Coronary artery (tissue), 2 donors: Measurements from ENCODE around the gene MTA1.

Experiments used
- DNase-seq: peaks from one replicate; pipeline ENCODE4 v3.0.0-alpha.2; 2017; ENCODE audit warnings: low spot score
- H3K27ac ChIP-seq, 2 donors: fragments of 200-600 bp; sonication (generic); one replicate each; pipeline ENCODE4 v1.5.1; 2016 to 2019
- H3K4me3 ChIP-seq: fragments of 200-600 bp; sonication (generic); 2 replicates; pipeline ENCODE4 v1.5.1; 2016; ENCODE audit warnings: mild to moderate bottlenecking, moderate library complexity
- TF ChIP-seq, protein P1 (sequence below): fragments of 200-600 bp; sonication (generic); IDR thresholded peaks from one replicate; pipeline ENCODE4 v1.5.1; 2019; ENCODE audit warnings: antibody characterized with exemption

Gene MTA1

DNA sequence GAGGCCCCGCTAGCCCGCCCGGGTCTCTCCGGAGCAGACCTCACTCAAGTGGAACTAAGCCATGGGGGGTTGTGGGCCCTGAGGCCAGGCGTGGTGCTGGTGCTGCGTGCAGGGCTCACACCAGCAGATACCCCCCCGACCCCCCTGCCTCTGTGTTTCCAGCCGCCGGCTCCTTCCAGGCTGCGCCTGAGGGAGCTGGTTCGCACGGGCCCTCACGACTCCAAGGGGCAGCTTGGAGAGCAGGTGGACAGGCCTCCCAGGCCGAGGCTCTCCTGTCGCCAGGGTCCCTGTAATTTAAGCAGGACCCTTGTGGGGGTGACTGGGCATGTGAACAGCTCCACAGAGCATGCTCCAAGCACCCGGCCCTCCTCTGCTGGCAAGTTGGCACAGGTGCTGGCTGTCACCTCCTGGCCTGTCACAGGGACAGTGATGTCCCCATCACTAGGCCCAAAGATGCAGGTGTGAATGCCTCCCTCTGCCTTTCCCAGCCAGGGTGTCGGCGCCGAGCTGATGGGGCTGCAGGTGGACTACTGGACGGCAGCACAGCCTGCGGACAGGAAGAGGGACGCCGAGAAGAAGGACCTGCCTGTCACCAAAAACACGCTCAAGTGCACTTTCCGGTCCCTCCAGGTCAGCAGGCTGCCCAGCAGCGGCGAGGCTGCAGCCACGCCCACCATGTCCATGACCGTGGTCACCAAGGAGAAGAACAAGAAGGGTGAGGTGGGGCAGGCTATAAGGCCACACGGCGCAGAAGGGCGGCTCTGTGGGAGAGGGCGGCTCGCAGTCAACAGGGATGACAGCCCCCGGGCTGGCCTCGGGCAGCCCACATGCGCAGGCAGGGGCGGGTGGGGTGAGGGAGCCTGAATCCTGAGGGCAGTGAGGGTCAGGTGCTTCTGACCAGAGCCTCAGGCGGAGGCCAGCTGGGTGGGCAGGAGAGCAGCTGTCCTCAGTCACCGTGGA lies 27.2 kb upstream of the MTA1 start:
- H3K27ac ChIP-seq: no peak overlapping the region
- no peak for DNase-seq
- no peak overlapping the region for H3K4me3 ChIP-seq
- TF ChIP-seq, protein P1, sequence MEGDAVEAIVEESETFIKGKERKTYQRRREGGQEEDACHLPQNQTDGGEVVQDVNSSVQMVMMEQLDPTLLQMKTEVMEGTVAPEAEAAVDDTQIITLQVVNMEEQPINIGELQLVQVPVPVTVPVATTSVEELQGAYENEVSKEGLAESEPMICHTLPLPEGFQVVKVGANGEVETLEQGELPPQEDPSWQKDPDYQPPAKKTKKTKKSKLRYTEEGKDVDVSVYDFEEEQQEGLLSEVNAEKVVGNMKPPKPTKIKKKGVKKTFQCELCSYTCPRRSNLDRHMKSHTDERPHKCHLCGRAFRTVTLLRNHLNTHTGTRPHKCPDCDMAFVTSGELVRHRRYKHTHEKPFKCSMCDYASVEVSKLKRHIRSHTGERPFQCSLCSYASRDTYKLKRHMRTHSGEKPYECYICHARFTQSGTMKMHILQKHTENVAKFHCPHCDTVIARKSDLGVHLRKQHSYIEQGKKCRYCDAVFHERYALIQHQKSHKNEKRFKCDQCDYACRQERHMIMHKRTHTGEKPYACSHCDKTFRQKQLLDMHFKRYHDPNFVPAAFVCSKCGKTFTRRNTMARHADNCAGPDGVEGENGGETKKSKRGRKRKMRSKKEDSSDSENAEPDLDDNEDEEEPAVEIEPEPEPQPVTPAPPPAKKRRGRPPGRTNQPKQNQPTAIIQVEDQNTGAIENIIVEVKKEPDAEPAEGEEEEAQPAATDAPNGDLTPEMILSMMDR: no peak

DNA sequence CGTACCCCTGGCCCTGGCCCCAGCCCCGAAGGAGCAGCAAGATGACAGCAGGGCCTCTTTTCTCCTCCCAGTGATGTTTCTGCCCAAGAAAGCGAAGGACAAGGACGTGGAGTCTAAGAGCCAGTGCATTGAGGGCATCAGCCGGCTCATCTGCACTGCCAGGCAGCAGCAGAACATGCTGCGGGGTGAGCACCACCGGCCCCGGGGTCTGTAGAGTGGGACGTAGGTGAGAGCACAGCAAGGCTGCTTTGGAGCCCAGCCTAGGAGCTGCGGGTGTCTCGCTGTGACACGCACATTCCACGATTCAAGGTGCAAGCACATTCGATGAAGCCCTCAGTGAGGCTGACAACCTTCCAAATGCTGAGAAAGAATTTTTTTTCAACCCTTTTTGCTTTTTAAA lies 26.5 kb upstream of the MTA1 start:
- TF ChIP-seq, protein P1: no peak
- no peak overlapping the region for H3K27ac ChIP-seq
- no peak for DNase-seq
- no peak overlapping the region for H3K4me3 ChIP-seq

DNA sequence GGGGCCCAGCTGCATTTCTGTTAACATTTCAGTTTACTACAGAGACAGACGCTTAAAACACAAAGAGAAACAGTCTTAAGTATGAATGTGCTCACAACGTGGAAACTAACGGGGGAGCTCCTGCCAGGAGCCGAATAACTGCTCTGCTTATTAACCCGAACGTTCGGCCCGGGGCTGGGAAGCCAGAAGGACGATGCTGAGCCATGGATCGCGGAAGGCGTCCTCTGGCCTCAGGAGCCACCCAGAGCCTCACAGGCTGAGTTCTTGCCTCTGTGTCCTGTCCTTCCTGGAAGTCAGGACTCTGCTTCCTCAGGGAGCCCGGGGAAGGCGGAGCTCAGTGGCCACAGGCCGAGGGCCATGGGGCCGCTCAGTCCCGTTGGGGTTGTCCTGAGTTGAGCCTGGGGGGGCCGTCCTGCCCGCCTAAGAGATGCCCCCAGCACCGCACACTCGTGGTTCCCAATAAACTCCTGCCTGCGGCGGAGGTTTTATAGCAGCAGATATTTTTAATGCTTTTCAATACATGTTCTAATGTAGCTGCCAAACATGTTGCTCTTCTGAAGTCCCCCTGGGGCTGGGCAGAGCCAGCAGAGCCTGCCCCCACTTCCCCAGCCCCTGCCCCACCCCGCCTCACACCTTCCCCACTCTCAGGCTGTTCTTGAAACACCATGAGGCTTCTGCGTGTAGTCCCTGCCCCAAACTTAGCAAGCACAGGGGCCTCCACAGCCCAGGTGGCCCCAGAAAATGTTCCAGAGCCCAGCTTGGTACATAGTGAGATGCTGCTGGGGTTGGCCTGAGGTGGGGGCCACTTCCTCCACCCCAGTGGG lies 24.7 kb upstream of the MTA1 start:
- H3K27ac ChIP-seq: no peak overlapping the region
- H3K4me3 ChIP-seq: no peak overlapping the region
- TF ChIP-seq, protein P1: no peak
- DNase-seq: no peak

DNA sequence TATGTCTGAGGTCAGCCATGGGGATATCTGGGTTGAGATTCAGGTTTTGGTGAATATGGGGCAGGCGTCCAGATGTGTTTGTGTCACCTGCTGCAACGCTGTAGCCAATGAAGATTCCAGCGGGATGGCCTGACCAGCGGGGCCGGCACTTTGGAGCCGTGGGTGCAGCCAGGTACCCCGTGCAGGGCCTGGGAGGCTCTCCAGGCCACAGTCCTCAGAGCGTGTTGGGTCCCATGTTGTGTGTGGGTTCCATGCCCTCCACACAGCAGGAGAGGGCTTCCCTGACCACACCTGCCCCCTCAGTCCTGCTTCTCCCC lies 24.1 kb upstream of the MTA1 start:
- no peak overlapping the region for H3K4me3 ChIP-seq
- no peak for DNase-seq
- TF ChIP-seq, protein P1: no peak
- no peak overlapping the region for H3K27ac ChIP-seq

DNA sequence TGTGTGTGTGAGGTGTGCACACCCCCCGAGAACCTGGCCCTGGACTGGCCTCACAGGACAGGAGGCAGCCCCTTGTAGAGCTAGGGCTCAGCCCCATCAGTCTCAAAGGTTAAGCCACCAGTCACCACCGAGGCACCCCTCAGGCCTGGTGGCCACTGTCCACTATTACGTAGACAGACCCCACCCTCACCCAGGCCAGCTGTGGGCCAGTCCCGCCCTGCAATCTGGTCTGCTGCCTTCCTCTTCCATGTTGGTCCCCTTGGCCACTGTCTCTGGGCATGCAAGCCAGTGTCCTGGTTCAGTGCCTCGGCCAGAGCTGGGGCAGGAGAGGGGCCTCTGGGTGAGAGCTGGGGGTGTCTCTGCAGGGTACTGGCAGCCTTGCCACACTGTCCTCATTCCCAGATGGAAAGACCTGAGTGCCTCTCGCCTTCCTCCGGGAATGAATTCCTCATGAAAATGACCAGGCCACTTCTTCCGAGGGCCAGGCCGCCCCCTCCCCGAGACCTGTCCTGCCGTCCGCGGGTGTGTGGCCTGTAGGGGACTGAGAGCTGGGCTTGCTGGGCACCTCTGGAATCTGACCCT lies 22.2 kb upstream of the MTA1 start:
- TF ChIP-seq, protein P1: no peak
- peak overlapping the region; percentile 83 for H3K4me3 ChIP-seq
- H3K27ac ChIP-seq: peak overlapping the region in 1 of 2 donors; percentile 89
- DNase-seq: no peak

DNA sequence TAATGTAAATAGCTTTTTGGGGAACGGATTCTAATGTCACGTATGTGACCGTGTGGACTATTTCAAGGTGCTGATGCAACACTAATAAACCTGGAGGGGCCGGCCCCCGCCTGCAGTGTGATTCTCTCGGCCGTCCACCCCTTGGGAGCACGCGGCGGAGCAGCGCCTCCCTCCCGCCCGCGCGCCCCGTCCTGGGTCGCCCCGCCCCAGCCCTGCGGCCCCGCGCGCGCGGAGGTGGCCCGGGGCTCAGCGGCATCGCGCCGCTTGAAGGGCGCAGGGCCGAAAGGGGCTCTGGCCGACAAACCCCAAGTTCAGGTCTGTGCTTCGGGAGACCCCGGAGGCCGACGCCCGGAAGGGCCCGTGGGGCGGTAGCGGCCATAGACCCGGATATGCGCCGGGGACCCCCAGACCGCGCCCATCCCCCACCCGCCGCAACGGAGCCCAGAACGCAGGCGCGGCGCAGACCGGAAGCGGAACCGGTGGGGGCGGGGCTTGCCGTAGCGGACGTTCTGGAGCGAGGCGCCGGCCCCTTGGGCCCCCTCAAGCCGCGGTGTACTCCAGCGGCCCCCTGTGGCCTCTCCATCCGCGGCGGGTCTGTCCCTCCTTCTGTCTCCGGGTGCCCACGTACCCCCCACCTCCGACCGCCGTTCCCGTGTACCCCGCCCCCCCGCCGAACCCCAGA lies 21.4 kb upstream of the MTA1 start, which contains the start of gene TEX22:
Gene TEX22, plus strand, starts transcription at position 495 of the 682 bp plus-strand sequence. CDS start 803 bp downstream, outside the sequence.
- DNase-seq: peak; percentile 87

More for the DNA sequence above, 21.4 kb upstream of the MTA1 start, which contains the start of gene TEX22:
- H3K4me3 ChIP-seq: peak within 1 kb of the TSS; percentile 83
- TF ChIP-seq, protein P1: no peak
- peak within 1 kb of the TSS; percentile 73 to 89 for H3K27ac ChIP-seq
